ENCODE data around the gene PRR29.

DNA sequence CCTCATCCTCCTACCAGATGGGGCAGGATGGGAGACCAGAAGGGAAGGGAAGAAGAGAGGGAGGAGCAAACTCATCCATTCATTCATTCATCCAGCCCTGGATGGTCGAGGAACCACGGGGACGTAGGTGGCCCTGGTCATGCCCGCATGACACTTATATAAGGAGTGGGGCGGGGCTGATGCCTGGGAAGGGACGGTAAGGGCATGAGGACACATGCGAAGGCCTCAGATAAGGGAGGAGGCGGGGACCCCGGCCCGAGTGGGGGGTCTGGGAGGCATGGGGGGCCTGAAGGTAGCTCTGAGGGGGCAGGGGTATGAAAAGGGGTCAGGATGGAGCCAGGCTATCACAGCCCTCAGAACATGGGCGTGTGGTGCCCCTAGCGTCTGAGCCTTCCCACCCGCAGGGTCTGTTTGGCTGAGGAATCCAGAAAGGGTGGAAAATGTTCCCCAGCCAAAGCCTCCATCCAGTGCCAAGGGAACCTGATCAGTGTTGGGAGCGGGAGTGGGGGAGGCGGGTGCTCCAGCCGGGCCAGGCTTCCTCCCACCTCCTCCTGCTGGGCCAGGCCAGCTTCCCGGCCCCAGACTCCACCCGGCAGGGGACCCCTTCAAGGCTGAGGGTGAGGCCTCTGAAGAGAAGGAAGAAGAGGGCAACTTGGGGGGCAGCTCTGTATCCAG is 48.4 kb upstream of the PRR29 start:
- no peak for TF ChIP-seq EZH2 (IDR thresholded peaks at IDR 0.05; ENCODE audit: low read length, missing control alignments)
- TF ChIP-seq, protein P1, sequence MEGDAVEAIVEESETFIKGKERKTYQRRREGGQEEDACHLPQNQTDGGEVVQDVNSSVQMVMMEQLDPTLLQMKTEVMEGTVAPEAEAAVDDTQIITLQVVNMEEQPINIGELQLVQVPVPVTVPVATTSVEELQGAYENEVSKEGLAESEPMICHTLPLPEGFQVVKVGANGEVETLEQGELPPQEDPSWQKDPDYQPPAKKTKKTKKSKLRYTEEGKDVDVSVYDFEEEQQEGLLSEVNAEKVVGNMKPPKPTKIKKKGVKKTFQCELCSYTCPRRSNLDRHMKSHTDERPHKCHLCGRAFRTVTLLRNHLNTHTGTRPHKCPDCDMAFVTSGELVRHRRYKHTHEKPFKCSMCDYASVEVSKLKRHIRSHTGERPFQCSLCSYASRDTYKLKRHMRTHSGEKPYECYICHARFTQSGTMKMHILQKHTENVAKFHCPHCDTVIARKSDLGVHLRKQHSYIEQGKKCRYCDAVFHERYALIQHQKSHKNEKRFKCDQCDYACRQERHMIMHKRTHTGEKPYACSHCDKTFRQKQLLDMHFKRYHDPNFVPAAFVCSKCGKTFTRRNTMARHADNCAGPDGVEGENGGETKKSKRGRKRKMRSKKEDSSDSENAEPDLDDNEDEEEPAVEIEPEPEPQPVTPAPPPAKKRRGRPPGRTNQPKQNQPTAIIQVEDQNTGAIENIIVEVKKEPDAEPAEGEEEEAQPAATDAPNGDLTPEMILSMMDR (conservative IDR thresholded peaks at IDR 0.05 in 1 of 2, IDR thresholded peaks at IDR 0.05 in 1 of 2; ENCODE audit: low read depth in 1 of 2, low read length in 2 of 2): no peak

Measured in fibroblast of lung (primary cell).